ENCODE data around the gene EMX2. TPM values are rescaled to one million over a fixed set of nuclear protein-coding genes. Genes with fewer than 3 reads are reported as not detected.
A peak's percentile ranks its signal among the peaks of the same experiment; 100 is the strongest.

EMX2 gene
- total RNA-seq, 4 donors from 2014 or later, result 1.0 TPM; not detected in 3

DNA sequence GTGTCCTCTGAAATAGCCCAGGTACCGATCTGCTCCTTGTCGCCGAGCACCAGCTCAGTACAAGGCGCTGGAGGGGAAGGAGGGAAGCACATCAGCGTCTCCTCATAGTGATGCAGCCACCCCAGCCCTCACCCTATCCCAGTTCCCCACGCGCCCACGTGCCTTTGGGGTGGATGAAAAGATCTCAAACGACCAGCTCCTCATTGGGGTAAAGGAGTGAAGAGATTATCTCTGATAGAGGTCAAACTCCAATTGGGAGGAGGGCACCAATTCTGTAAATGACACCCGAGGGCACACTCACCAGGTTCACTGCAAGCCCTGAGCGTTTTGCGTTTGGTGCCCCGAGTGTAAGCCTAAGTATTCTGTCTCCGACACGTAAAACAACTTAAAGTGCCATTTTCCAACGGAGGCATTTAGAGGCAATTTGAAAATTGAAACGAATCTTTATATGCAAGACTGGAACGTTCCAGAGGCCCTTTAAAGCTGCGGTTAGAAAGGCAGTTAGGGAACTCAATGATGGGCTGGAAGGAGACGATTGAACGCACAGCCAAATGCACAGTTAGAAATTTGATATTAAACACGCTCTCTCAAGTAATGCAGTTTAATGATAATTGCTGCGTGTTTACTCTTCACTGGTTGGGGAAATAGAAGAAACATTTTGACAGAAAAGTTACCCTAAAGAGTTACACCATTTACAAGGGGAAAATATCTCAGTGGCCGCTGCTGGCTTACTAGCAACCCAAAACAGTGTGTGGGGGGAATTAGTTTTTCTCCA lies 8.9 kb upstream of the EMX2 start:
- no peak for DNase-seq
- Histone ChIP-seq H3K4me1 (peaks cover 16 to 29% of the 10 kb centered on the region in 2 donors), H3K27ac (no peak overlapping the region), H3K9me3 (no peaks in the 10 kb centered on the region), H3K27me3 (peaks cover 42% of the 10 kb centered on the region), H3K36me3 (no peaks in the 10 kb centered on the region), H3K4me3 (replicated peaks in 1 of 3) (no peak overlapping the region)
- intact Hi-C loops (cut with DNase I), result no loop called here
- TF ChIP-seq CTCF (IDR thresholded peaks at IDR 0.05) (no peak), POLR2A (IDR thresholded peaks at IDR 0.05) (no peak)
- WGBS, 2 donors, result 7 to 8% methylated on average over 24 of the region's 24 CpGs

DNA sequence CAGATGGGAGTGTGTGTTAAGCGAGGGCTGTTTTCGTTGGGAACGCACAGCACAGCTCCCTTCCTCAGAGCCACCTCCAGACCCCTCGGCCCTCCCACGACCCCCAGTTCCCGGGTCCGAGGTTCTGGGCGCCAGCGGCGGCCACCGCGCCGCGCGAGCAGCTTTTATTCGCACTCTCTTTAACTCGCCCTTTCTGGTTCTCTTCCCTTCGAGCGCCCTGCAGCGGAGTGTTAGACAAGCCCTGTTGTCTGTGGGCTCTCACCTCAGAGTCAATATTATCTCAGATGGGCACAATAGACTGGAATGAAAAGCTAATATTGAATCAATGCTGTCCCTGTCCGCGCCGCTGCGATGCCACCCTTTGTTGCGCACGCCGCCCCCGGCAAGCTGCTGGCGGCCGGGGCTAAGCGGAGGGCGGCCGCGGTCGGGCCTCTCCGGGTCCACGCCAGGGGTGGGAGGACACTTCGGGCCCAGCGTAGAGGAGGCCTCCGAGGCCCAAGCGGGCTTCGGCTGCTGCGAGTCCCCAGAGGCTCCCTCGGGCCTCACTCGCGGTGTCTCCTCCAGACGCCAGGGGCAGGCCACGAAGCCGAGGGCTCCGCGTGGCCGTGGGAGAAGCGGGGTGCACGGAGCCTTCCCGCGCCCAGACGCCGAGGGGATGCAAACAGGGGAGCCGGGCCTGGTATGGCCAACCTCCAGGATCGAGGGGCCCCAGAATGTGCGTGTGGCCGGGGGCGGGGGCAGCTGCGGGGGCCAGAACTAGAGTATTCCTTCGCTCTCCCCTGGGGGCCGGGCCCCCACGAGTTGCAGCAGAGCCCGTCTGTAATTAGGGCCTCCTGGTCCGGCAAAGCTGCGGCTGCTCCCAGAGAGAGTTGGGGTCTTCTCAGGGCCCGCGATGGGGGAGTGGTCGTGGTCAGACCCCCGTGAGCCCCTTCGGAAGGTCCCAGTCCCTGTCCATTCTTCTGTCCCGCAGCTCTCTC lies 7.9 kb upstream of the EMX2 start:
- Histone ChIP-seq H3K9me3 (no peaks in the 10 kb centered on the region), H3K27ac (no peak overlapping the region), H3K4me3 (replicated peaks in 1 of 3) (peak overlapping the region in 1 of 3 donors; percentile 17), H3K36me3 (no peaks in the 10 kb centered on the region), H3K4me1 (peaks cover 16 to 29% of the 10 kb centered on the region in 2 donors), H3K27me3 (peaks cover 42% of the 10 kb centered on the region)
- WGBS, 2 donors, result 5 to 7% methylated on average over 30 to 37 of the region's 76 CpGs
- intact Hi-C loops (cut with DNase I), result no loop called here
- no peak for DNase-seq
- TF ChIP-seq CTCF (IDR thresholded peaks at IDR 0.05), result no peak
- no peak for TF ChIP-seq POLR2A (IDR thresholded peaks at IDR 0.05)

DNA sequence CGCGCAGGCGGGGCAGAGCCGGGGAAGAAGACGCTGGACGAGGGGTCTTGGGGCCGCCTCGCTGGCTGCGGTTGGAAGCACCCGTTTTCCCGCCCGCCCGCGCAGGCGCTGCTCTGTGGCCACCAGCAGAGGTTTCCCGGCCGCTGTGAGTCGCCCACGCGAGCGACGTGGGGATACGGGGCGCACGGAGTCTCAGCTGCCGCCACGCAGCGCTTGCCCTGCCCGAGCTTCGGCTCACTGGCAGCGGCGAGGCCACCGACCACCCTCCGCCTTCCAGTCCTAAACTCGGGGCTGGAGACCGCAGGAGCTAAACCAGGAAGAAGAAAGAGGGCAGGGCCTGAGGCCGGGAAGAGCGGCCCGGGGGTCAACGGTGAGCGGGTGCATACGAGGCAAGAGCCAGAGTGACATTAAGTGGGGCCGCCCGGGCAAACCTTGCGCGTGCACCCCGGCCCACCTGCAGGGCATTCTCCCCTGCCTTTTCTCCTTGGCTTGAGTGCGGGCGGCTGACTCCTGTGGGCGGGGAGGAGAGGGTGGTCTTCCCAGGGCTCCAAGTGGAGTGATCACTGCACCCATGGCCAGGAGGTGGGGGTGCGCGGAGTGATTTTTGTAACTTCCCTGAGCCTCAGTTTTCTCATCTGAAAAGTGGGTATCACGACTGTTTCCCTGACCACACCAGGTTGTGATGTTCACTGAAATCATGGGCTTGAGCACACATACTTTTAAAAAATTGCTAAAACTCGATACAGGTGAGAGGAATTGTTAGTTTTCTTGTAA lies 7.1 kb upstream of the EMX2 start:
- H3K4me1 ChIP-seq, result peaks cover 16 to 29% of the 10 kb centered on the region in 2 donors
- WGBS, 2 donors, result 4 to 7% methylated on average over 6 to 53 of the region's 54 CpGs
- TF ChIP-seq POLR2A (IDR thresholded peaks at IDR 0.05) (no peak), CTCF (IDR thresholded peaks at IDR 0.05) (no peak)
- H3K9me3 ChIP-seq, result no peaks in the 10 kb centered on the region
- no peaks in the 10 kb centered on the region for H3K36me3 ChIP-seq
- H3K27ac ChIP-seq, result no peak overlapping the region
- intact Hi-C loops (cut with DNase I), result no loop called here
- H3K4me3 ChIP-seq (replicated peaks in 1 of 3), result peak overlapping the region in 1 of 3 donors; percentile 17
- DNase-seq, result no peak
- peaks cover 42% of the 10 kb centered on the region for H3K27me3 ChIP-seq

GRCh38 chr10:117536072-117536865 lies 6.3 kb upstream of the EMX2 start:
- no peaks in the 10 kb centered on the region for H3K36me3 ChIP-seq
- peaks cover 50% of the 10 kb centered on the region for H3K27me3 ChIP-seq
- H3K27ac ChIP-seq, result no peak overlapping the region
- no peak for TF ChIP-seq CTCF (IDR thresholded peaks at IDR 0.05)
- no peak for TF ChIP-seq POLR2A (IDR thresholded peaks at IDR 0.05)
- WGBS, 2 donors, result 10 to 16% methylated on average over 31 to 32 of the region's 35 CpGs
- no peaks in the 10 kb centered on the region for H3K9me3 ChIP-seq
- no peak for DNase-seq
- intact Hi-C loops (cut with DNase I), result no loop called here
- peaks cover 16 to 29% of the 10 kb centered on the region in 2 donors for H3K4me1 ChIP-seq
- H3K4me3 ChIP-seq (replicated peaks in 1 of 3), result no peak overlapping the region
